Testis (tissue), 2 donors: ENCODE measurements around the gene VPS13C.

Experiments
- CTCF ChIP-seq, 3 experiments: fragments of 450-650 bp in 2 of 3; fragments of 200-600 bp in 1 of 3; sonication (generic) in 1 of 3; IDR thresholded peaks; one replicate each; pipeline ENCODE4 v1.5.1; 2016 to 2019; ENCODE audit warnings: antibody characterized with exemption in 3 of 3, mild to moderate bottlenecking in 2 of 3, moderate library complexity in 1 of 3
- POLR2A ChIP-seq: fragments of 450-650 bp; IDR thresholded peaks from one replicate; pipeline ENCODE4 v1.6.1; 2017; ENCODE audit warnings: antibody characterized with exemption, mild to moderate bottlenecking, moderate library complexity

DNA sequence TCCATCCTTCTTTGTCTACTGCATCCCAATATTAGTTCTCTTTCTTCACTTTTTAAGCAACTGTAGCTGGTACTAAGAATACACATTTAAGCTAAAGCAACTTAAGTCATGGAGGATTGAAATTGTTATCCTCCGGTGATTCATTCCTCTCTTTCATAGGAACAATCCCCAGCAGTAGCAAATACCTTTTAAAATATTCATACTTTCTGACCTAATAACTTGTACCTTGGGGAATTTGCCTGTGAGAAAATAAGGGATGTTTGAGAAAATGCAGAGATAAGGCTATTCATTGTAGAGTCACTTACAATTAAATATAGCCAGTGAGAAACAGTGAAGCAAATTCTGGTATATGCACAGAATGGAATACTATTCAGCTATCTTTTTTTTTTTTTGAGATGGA is 66.0 kb downstream of the VPS13C start:
- no peak for TF ChIP-seq CTCF (IDR thresholded peaks at IDR 0.05)
- no peak for TF ChIP-seq POLR2A
